ENCODE results near the gene YLPM1.

Gene YLPM1

GRCh38 chr14:74841230-74842207, 78.4 kb downstream of the YLPM1 start:
- no peak for DNase-seq

- DNase-seq: no peak
These were observed 80.5 kb downstream of the YLPM1 start for GRCh38 chr14:74843653-74844052.

- DNase-seq: no peak
These were observed 83.1 kb downstream of the YLPM1 start for GRCh38 chr14:74846168-74846567.

- DNase-seq: no peak
These were observed 84.0 kb downstream of the YLPM1 start for GRCh38 chr14:74846968-74847665.

- DNase-seq: no peak
These were observed 85.7 kb downstream of the YLPM1 start for GRCh38 chr14:74848768-74849167.

- DNase-seq: no peak
These were observed 89.9 kb downstream of the YLPM1 start for GRCh38 chr14:74852922-74853530.

GRCh38 chr14:74853581-74853980, 90.5 kb downstream of the YLPM1 start:
- DNase-seq: no peak

- no peak for DNase-seq
These were observed 91.9 kb downstream of the YLPM1 start for GRCh38 chr14:74855021-74855420.

GRCh38 chr14:74855945-74856344, 92.8 kb downstream of the YLPM1 start:
- no peak for DNase-seq

GRCh38 chr14:74856366-74856765, 93.2 kb downstream of the YLPM1 start:
- DNase-seq: no peak

- DNase-seq: no peak
These were observed 94.9 kb downstream of the YLPM1 start for GRCh38 chr14:74858022-74858421.

- DNase-seq: no peak
These were observed 96.8 kb downstream of the YLPM1 start for GRCh38 chr14:74859757-74860552.

- peak; percentile 87 for DNase-seq
These were observed 98.0 kb downstream of the YLPM1 start for GRCh38 chr14:74860899-74861733.

- DNase-seq: no peak
These were observed 98.6 kb downstream of the YLPM1 start for GRCh38 chr14:74861734-74862090.

- DNase-seq: no peak
These were observed 100.2 kb downstream of the YLPM1 start for GRCh38 chr14:74863274-74863673.

GRCh38 chr14:74864198-74864597, 101.1 kb downstream of the YLPM1 start:
- DNase-seq: no peak

- DNase-seq: no peak
These were observed 102.0 kb downstream of the YLPM1 start for GRCh38 chr14:74865156-74865555.

- no peak for DNase-seq
These were observed 103.7 kb downstream of the YLPM1 start for GRCh38 chr14:74866708-74867389.

GRCh38 chr14:74867673-74868072, 104.6 kb downstream of the YLPM1 start:
- no peak for DNase-seq

GRCh38 chr14:74868739-74869138, 105.6 kb downstream of the YLPM1 start:
- DNase-seq: no peak

- no peak for DNase-seq
These were observed 108.7 kb downstream of the YLPM1 start for GRCh38 chr14:74871819-74872218.

All from DMS79 treated with DMSO at 0.1 percent for 48 hours (cell line).